NB4 (cell line): ENCODE results near the gene PANK4.

ENCODE experiments used
- CTCF ChIP-seq: IDR thresholded peaks from one replicate; pipeline ENCODE4 v1.5.1; 2012; ENCODE audit warnings: low read depth, low read length
- MYC ChIP-seq: IDR thresholded peaks from 2 replicates; pipeline ENCODE4 v1.6.1; 2011; ENCODE audit warnings: low read depth, low read length
- POLR2A ChIP-seq: IDR thresholded peaks from 2 replicates; pipeline ENCODE4 v1.6.1; 2011; ENCODE audit warnings: mild to moderate bottlenecking; ENCODE audit not compliant: insufficient read length; ENCODE audit errors: extremely low read depth

DNA sequence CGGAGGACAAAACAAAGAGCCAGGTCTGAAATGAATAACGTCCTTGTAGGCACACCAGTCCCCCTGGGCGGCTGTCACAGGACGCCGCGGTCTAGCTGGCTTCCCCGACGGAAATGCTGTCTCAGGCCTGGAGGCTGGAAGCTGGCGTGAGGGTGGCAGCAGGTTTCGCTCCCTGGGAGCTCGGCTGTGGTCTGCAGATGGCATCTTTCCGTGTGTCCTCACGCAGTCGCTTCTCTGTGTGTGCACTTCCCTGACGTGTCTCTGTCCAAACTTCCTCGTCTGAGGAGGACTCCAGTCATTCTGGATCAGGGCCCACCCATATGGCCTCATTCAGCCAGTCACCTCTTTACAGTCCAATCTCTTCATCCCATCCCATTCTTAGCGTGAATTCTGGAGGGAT lies 43.9 kb upstream of the PANK4 start:
- TF ChIP-seq CTCF, result no peak
- no peak for TF ChIP-seq POLR2A
- no peak for TF ChIP-seq MYC
